ENCODE results near the gene CLIP2.

Gene CLIP2

GRCh38 chr7:74271742-74272141, 17.5 kb upstream of the CLIP2 start:
- DNase-seq (ENCODE audit: low read depth): no peak

GRCh38 chr7:74272305-74273038, 16.7 kb upstream of the CLIP2 start:
- no peak for DNase-seq (ENCODE audit: low read depth)

- no peak for DNase-seq (ENCODE audit: low read depth)
These were observed 13.8 kb upstream of the CLIP2 start for GRCh38 chr7:74275401-74275881.

DNA sequence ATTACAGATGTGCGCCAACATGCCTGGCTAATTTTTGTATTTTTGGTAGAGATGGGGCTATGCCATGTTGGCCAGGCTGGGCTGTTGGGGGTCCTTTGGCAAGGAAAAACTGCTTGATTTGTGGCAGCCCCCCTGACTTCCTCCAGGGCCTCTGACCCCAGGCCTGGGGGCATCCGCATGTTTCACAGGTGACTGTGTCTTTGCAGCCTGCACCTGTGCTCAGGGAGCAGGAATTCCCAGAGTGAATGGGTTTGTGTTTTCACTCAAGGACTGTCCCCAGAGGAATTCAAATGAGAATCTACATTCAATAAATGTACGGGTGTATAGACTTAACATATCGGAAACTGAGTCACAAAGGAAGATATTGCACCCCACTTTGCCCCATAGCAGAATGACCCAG, 11.6 kb upstream of the CLIP2 start:
- no peak for DNase-seq (ENCODE audit: low read depth)

- no peak for DNase-seq (ENCODE audit: low read depth)
These were observed 8.2 kb upstream of the CLIP2 start for GRCh38 chr7:74280985-74281384.

- DNase-seq (ENCODE audit: low read depth): no peak
These were observed 6.3 kb upstream of the CLIP2 start for GRCh38 chr7:74282748-74283459.

- no peak for DNase-seq (ENCODE audit: low read depth)
These were observed 5.3 kb upstream of the CLIP2 start for GRCh38 chr7:74283858-74284447.

GRCh38 chr7:74284781-74285259, 4.4 kb upstream of the CLIP2 start:
- DNase-seq (ENCODE audit: low read depth): no peak

- DNase-seq (ENCODE audit: low read depth): no peak
These were observed 3.1 kb upstream of the CLIP2 start for GRCh38 chr7:74286131-74286530.

DNA sequence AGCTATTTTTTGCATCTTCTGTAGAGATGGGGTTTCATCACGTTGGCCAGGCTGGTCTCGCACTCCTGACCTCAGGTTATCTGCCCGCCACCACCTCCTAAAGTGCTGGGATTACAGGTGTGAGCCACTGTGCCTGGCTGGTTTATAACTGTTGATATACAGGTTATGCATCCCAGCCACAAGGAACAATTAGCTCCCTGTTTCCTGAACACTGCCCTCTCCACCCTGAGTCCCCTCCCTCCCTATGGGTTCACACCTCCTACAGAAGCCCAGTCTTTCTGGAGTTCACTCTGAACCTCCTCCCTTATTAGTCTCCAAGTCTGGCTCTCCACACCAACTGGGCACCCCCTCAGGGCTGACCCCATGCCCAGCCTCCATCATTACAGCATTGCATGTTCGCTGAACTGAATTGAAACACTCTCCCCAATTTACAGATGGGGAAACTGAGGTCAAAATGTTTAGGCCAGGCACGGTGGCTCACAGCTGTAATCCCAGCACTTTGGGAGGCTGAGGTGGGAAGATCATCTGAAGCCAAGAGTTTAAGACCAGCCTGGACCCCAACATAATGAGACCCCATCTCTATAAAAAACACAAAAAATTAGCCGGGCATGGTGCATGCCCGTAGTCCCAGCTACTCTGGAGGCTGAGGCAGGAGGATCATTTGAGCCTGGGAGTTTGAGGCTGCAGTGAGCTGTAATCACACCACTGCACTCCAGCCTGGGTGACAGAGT, 1.7 kb upstream of the CLIP2 start:
- no peak for DNase-seq (ENCODE audit: low read depth)

DNA sequence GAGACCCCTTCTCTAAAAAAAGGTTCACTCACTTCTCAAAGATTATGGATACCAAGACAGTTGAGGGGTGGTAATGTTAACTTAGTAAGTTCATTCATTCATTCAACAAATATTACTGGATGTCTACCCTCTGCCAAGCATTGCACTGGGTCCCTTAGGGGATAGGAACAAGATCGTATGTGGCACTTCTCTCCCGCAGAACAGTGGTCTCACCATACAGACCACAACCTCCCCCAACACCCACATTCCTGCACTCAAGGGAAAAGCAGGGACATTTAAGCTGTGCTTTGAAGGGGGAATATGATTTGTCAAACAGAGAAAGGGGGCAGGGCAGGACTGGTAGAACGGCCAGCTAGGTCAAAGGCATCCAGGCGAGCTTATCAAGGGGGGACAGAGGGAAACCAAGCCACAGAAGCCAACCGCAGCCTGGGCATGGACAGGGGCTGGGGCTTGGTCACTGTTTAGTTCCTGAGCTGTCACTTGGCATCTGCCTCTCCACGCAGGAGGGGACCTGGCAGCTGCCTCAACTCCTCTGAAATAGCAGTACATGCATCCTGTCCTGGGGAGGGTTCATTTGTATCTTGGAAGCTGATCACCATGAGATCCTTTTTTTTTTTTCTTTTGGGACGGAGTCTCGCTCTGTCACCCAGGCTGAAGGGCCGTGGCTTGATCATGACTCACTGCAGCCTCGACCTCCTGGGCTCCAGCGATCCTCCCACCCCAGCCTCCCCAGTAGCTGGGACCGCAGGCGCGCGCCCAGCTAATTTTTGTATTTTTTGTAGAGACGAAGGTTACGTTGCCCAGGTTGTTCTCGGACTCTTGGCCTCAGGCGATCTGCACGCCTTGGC, 949 bp upstream of the CLIP2 start:
- no peak for DNase-seq (ENCODE audit: low read depth)

GRCh38 chr7:74289659-74290552, 699 bp downstream of the CLIP2 start:
- no peak for DNase-seq (ENCODE audit: low read depth)

GRCh38 chr7:74290553-74290950, 1.3 kb downstream of the CLIP2 start:
- no peak for DNase-seq (ENCODE audit: low read depth)

DNA sequence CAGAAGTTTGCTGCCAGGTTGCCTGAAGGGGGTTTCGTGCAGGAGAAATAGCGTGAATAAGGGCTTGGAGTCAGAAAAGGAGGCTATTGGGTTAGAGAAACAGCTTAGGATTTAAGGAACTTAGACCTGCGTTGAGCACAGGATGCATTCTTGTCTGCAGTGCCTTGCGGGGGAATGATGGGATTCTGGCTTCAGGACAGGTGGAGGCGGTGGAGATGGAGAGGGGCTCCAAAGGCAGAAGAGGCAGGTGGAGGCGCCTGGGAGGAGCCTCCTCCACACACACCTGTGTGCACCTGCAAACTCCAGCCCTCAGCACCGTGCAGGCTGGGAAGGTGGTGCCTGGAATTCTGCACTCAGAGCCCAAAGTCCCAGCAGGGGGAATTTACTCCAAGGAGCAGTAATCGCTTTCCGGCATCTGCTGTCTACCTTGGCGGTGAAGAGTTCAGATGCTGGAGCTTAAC, 1.8 kb downstream of the CLIP2 start:
- no peak for DNase-seq (ENCODE audit: low read depth)

GRCh38 chr7:74291535-74291934, 2.3 kb downstream of the CLIP2 start:
- DNase-seq (ENCODE audit: low read depth): no peak

- DNase-seq (ENCODE audit: low read depth): no peak
These were observed 3.8 kb downstream of the CLIP2 start for GRCh38 chr7:74292757-74293576.

DNA sequence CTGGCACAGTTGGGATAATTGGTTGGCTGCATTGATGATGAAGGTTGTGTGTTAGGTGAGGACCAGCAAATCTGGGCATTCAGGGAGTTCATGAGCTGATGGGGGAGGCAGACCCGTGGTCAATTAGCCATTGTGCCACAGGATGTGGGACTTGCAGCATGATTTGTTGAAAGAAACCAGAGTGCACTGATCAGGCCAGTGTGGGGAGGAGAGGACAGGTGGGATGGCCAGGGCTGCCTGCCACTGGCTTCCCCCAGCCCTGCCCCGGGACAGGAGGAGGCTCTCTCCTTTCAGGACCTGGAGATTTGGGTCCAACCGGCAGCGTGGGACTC, 4.3 kb downstream of the CLIP2 start:
- DNase-seq (ENCODE audit: low read depth): no peak

GRCh38 chr7:74294191-74294998, 5.2 kb downstream of the CLIP2 start:
- no peak for DNase-seq (ENCODE audit: low read depth)
